AG09309 (cell line): ENCODE results near the gene SNX9.
"Not testable (repeated sequence)": the region's sequence is repeated elsewhere in the genome, so short reads cannot be mapped to it uniquely, and the experiment has no call there.

ENCODE experiments used
- DNase-seq: peaks from one replicate; pipeline ENCODE4 v3.0.0-alpha.2; 2010; ENCODE audit warnings: low read depth
- H3K4me3 ChIP-seq: 2 replicates; pipeline ENCODE4 v1.5.1; 2011; ENCODE audit warnings: mild to moderate bottlenecking, low read depth, low read length, moderate library complexity; ENCODE audit not compliant: control insufficient read depth
- CTCF ChIP-seq: IDR thresholded peaks from 2 replicates; pipeline ENCODE4 v1.5.1; 2011; ENCODE audit warnings: mild to moderate bottlenecking, low read depth, low read length, inconsistent platforms; ENCODE audit not compliant: insufficient read depth, control insufficient read depth; ENCODE audit errors: missing control alignments

Gene SNX9

GRCh38 chr6:157966589-157966977, 143.5 kb downstream of the SNX9 start:
- TF ChIP-seq CTCF = no peak
- no peak overlapping the region for H3K4me3 ChIP-seq
- DNase-seq = no peak

- no peak for TF ChIP-seq CTCF
- H3K4me3 ChIP-seq = no peak overlapping the region
- no peak for DNase-seq
Measured at GRCh38 chr6:157967020-157967419, 144.0 kb downstream of the SNX9 start.

GRCh38 chr6:157967486-157967885, 144.4 kb downstream of the SNX9 start:
- TF ChIP-seq CTCF = no peak
- DNase-seq = no peak
- no peak overlapping the region for H3K4me3 ChIP-seq

GRCh38 chr6:157972177-157972576, 149.1 kb downstream of the SNX9 start:
- H3K4me3 ChIP-seq, DNase-seq: not testable (repeated sequence)

- no peak overlapping the region for H3K4me3 ChIP-seq
- no peak for TF ChIP-seq CTCF
- DNase-seq = no peak
Measured at GRCh38 chr6:157974341-157974894, 151.4 kb downstream of the SNX9 start.

- TF ChIP-seq CTCF = no peak
- no peak for DNase-seq
Measured at GRCh38 chr6:157974967-157975366, 151.9 kb downstream of the SNX9 start.

GRCh38 chr6:157975456-157975855, 152.4 kb downstream of the SNX9 start:
- no peak for DNase-seq
- no peak overlapping the region for H3K4me3 ChIP-seq
- no peak for TF ChIP-seq CTCF

More at GRCh38 chr6:157974967-157975366, 151.9 kb downstream of the SNX9 start:
- H3K4me3 ChIP-seq = no peak overlapping the region
